ENCODE data around the gene CDH4. TPM values are rescaled to one million over a fixed set of nuclear protein-coding genes. Genes with fewer than 3 reads are reported as not detected.

Gene CDH4
- total RNA-seq, 1 donor from 2014 or later: 3.2 TPM

- Histone ChIP-seq H3K27ac (ENCODE audit: low read depth, low read length) (no peak overlapping the region), H3K4me3 (ENCODE audit: insufficient read depth, low read depth, low read length) (no peak overlapping the region), H3K4me2 (ENCODE audit: low read length) (no peak overlapping the region), H3K36me3 (ENCODE audit: insufficient read depth, low read length) (no peaks in the 10 kb centered on the region), H2AFZ (ENCODE audit: low read depth, low read length) (no peak overlapping the region), H3K4me1 (ENCODE audit: insufficient read depth, low read length) (no peaks in the 10 kb centered on the region), H3K27me3 (ENCODE audit: insufficient read depth, low read length) (no peaks in the 10 kb centered on the region), H3K79me2 (ENCODE audit: insufficient read depth, low read length) (no peaks in the 10 kb centered on the region), H3K9me3 (ENCODE audit: insufficient read depth, low read depth, low read length) (no peaks in the 10 kb centered on the region), H3K9ac (ENCODE audit: low read length) (no peak overlapping the region), H4K20me1 (ENCODE audit: insufficient read depth, low read length) (no peaks in the 10 kb centered on the region)
- TF ChIP-seq, protein P1, sequence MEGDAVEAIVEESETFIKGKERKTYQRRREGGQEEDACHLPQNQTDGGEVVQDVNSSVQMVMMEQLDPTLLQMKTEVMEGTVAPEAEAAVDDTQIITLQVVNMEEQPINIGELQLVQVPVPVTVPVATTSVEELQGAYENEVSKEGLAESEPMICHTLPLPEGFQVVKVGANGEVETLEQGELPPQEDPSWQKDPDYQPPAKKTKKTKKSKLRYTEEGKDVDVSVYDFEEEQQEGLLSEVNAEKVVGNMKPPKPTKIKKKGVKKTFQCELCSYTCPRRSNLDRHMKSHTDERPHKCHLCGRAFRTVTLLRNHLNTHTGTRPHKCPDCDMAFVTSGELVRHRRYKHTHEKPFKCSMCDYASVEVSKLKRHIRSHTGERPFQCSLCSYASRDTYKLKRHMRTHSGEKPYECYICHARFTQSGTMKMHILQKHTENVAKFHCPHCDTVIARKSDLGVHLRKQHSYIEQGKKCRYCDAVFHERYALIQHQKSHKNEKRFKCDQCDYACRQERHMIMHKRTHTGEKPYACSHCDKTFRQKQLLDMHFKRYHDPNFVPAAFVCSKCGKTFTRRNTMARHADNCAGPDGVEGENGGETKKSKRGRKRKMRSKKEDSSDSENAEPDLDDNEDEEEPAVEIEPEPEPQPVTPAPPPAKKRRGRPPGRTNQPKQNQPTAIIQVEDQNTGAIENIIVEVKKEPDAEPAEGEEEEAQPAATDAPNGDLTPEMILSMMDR (IDR thresholded peaks at IDR 0.05; ENCODE audit: insufficient read depth, low read depth, low read length): no peak
- TF ChIP-seq EZH2 (IDR thresholded peaks at IDR 0.05; ENCODE audit: insufficient read depth, low read length): no peak
- H3K4me3 Mint-ChIP-seq (ENCODE audit: unreplicated experiment): no peak overlapping the region
- peaks cover 3% of the 10 kb centered on the region for H3K4me1 Mint-ChIP-seq (ENCODE audit: low read depth, unreplicated experiment)
- peaks cover 35% of the 10 kb centered on the region for H3K27me3 Mint-ChIP-seq (ENCODE audit: low read depth, unreplicated experiment)
- no peak overlapping the region for H3K27ac Mint-ChIP-seq (ENCODE audit: unreplicated experiment)
- DNase-seq (ENCODE audit: low read depth) (no peak), FAIRE-seq (no peak)
- H3K9me3 Mint-ChIP-seq (ENCODE audit: unreplicated experiment): no peaks in the 10 kb centered on the region
- no peaks in the 10 kb centered on the region for H3K36me3 Mint-ChIP-seq (ENCODE audit: low read depth, unreplicated experiment)
These were observed 412.7 kb downstream of the CDH4 start for GRCh38 chr20:61664556-61665320.

GRCh38 chr20:61665528-61666470, 413.7 kb downstream of the CDH4 start:
- no peak overlapping the region for H2AFZ ChIP-seq (ENCODE audit: low read depth, low read length)
- H3K27me3 ChIP-seq (ENCODE audit: insufficient read depth, low read length): no peaks in the 10 kb centered on the region
- H3K79me2 ChIP-seq (ENCODE audit: insufficient read depth, low read length): no peaks in the 10 kb centered on the region
- Mint-ChIP-seq H3K27me3 (ENCODE audit: low read depth, unreplicated experiment) (peaks cover 45% of the 10 kb centered on the region), H3K4me3 (ENCODE audit: unreplicated experiment) (no peak overlapping the region), H3K4me1 (ENCODE audit: low read depth, unreplicated experiment) (peaks cover 3% of the 10 kb centered on the region), H3K36me3 (ENCODE audit: low read depth, unreplicated experiment) (no peaks in the 10 kb centered on the region), H3K9me3 (ENCODE audit: unreplicated experiment) (no peaks in the 10 kb centered on the region), H3K27ac (ENCODE audit: unreplicated experiment) (no peak overlapping the region)
- TF ChIP-seq, protein P1 (IDR thresholded peaks at IDR 0.05; ENCODE audit: insufficient read depth, low read depth, low read length): no peak
- TF ChIP-seq EZH2 (IDR thresholded peaks at IDR 0.05; ENCODE audit: insufficient read depth, low read length): no peak
- H4K20me1 ChIP-seq (ENCODE audit: insufficient read depth, low read length): no peaks in the 10 kb centered on the region
- no peak overlapping the region for H3K4me3 ChIP-seq (ENCODE audit: insufficient read depth, low read depth, low read length)
- FAIRE-seq: no peak
- H3K27ac ChIP-seq (ENCODE audit: low read depth, low read length): no peak overlapping the region
- no peak for DNase-seq (ENCODE audit: low read depth)
- no peak overlapping the region for H3K9ac ChIP-seq (ENCODE audit: low read length)
- H3K4me1 ChIP-seq (ENCODE audit: insufficient read depth, low read length): no peaks in the 10 kb centered on the region
- no peak overlapping the region for H3K4me2 ChIP-seq (ENCODE audit: low read length)
- H3K9me3 ChIP-seq (ENCODE audit: insufficient read depth, low read depth, low read length): no peaks in the 10 kb centered on the region
- no peaks in the 10 kb centered on the region for H3K36me3 ChIP-seq (ENCODE audit: insufficient read depth, low read length)

Data from astrocyte (in vitro differentiated cells and primary cell).